Measurements from ENCODE around the gene IMMP2L.
A peak's percentile ranks its signal among the peaks of the same experiment; 100 is the strongest.

Gene IMMP2L

DNA sequence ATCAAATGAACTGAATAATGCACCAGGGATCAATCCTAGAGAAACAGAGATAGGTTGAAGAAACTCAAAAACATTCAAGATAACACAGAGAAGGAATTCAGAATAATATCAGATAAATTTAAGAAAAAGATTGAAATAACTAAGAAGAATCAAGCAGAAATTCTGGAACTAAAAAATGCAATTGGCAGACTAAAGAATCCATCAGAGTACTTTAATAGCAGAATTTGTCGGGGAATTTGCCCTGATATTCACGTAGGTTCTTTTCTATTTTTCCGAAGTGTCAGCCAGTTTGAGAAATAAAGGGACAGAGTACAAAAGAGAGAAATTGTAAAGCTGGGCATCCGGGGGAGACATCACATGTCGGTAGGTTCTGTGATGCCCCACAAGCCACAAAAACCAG is 9.4 kb upstream of the IMMP2L start:
- no peak for DNase-seq (ENCODE audit: low read depth)
- TF ChIP-seq, protein P1, sequence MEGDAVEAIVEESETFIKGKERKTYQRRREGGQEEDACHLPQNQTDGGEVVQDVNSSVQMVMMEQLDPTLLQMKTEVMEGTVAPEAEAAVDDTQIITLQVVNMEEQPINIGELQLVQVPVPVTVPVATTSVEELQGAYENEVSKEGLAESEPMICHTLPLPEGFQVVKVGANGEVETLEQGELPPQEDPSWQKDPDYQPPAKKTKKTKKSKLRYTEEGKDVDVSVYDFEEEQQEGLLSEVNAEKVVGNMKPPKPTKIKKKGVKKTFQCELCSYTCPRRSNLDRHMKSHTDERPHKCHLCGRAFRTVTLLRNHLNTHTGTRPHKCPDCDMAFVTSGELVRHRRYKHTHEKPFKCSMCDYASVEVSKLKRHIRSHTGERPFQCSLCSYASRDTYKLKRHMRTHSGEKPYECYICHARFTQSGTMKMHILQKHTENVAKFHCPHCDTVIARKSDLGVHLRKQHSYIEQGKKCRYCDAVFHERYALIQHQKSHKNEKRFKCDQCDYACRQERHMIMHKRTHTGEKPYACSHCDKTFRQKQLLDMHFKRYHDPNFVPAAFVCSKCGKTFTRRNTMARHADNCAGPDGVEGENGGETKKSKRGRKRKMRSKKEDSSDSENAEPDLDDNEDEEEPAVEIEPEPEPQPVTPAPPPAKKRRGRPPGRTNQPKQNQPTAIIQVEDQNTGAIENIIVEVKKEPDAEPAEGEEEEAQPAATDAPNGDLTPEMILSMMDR (conservative IDR thresholded peaks at IDR 0.05; ENCODE audit: control insufficient read depth, insufficient read depth, low read depth, low read length), result no peak
- H3K4me3 ChIP-seq (ENCODE audit: control insufficient read depth, low read depth, low read length), result no peak overlapping the region

DNA sequence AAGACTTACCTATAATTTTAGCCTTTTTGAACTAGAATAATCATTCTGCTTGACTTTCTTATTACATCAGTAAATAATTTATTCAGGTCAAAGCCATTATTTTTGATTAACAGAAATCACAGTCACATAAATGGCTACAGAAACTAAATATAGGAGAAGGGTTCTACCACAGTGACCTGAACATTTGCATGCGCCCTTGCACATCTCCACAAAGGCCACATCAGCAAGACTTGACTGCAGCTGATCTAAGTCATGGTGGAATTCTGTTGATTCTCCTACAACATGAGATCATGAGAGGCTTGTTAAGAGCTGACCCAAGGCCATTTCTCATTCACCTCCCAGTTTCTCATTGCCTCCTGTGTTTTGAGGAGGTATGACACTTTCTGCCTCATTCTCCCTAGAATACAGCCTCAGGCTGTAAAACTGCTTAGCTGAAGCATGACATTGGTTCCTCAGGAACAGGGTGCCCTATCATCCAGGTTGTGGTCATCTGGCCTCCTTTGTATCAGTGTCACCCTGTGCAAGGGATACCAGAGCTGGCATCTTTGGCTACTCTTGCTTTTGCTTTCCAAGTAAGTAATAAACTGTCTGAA is 6.7 kb upstream of the IMMP2L start:
- TF ChIP-seq, protein P1 (conservative IDR thresholded peaks at IDR 0.05; ENCODE audit: control insufficient read depth, insufficient read depth, low read depth, low read length), result no peak
- DNase-seq (ENCODE audit: low read depth), result no peak
- H3K4me3 ChIP-seq (ENCODE audit: control insufficient read depth, low read depth, low read length), result no peak overlapping the region

- DNase-seq (ENCODE audit: low read depth), result peak; percentile 6
- H3K4me3 ChIP-seq (ENCODE audit: control insufficient read depth, low read depth, low read length), result no peak overlapping the region
- TF ChIP-seq, protein P1 (conservative IDR thresholded peaks at IDR 0.05; ENCODE audit: control insufficient read depth, insufficient read depth, low read depth, low read length), result no peak
Measured at GRCh38 chr7:111568419-111568818, 6.1 kb upstream of the IMMP2L start.

GRCh38 chr7:111564078-111564477 is 1.8 kb upstream of the IMMP2L start:
- no peak overlapping the region for H3K4me3 ChIP-seq (ENCODE audit: control insufficient read depth, low read depth, low read length)
- TF ChIP-seq, protein P1 (conservative IDR thresholded peaks at IDR 0.05; ENCODE audit: control insufficient read depth, insufficient read depth, low read depth, low read length), result no peak
- DNase-seq (ENCODE audit: low read depth), result no peak

- TF ChIP-seq, protein P1 (conservative IDR thresholded peaks at IDR 0.05; ENCODE audit: control insufficient read depth, insufficient read depth, low read depth, low read length), result no peak
- H3K4me3 ChIP-seq (ENCODE audit: control insufficient read depth, low read depth, low read length), result peak overlapping the region; percentile 63
- DNase-seq (ENCODE audit: low read depth), result no peak
Measured at GRCh38 chr7:111561654-111561903, 713 bp downstream of the IMMP2L start.

DNA sequence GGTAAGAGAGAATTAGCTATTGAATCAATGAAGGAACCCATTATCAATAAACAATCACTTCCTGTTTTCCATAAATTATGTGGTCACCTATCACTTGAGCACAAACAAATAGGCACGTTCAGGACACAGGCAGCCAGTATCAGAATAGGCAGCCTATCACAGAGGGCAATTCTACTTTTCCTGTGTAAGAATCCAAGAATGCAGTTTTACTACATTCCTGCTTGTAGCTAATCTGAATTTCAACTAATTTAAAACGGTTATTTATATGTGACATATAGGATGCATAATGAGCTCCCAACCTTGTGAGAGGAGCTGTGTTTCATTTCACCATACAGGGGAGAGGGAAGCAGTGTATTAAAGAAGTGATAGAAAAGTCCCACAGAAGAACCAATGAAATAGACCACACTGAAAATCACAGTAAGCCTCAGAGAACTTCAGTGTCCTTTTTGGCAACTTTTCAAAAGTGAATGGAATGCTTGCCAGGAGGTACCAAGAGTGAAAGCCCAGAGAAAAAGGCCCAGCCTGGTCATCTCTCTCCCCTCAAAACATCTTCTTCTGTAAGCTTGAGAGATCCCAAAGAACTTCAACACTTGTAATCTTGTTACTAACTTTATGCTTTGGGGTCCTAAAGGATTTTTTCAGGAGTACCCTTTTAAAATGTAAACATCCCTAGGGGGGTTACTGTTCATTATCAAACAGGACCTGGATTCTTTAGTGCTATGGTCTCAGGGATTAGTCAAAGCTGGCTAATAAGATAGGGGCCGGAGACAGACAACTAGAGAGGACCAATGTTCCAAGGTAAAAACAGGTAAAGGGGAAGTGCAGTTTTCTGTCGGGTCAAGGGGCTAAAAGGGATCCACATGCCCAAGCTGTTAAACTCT is 1.3 kb downstream of the IMMP2L start:
- peak overlapping the region; percentile 63 for H3K4me3 ChIP-seq (ENCODE audit: control insufficient read depth, low read depth, low read length)
- TF ChIP-seq, protein P1 (conservative IDR thresholded peaks at IDR 0.05; ENCODE audit: control insufficient read depth, insufficient read depth, low read depth, low read length), result no peak
- DNase-seq (ENCODE audit: low read depth), result peak; percentile 44
